ENCODE data around the gene CNTN5. TPM values are rescaled to one million over a fixed set of nuclear protein-coding genes. Genes with fewer than 3 reads are reported as not detected.

Gene CNTN5
- total RNA-seq, 1 experiment from 2014 or later: not detected

GRCh38 chr11:100404907-100405306 is 1384.2 kb downstream of the CNTN5 start:
- Histone ChIP-seq H3K27me3 (ENCODE audit: insufficient read depth, low read length) (no peaks in the 10 kb centered on the region), H3K27ac (ENCODE audit: insufficient read length, low read depth, low read length) (no peak overlapping the region), H3T11ph (ENCODE audit: low read length) (no peak overlapping the region), H2BK5ac (ENCODE audit: insufficient read length, low read length) (no peak overlapping the region), H3K23me2 (ENCODE audit: insufficient read length, low read depth, low read length, poor library complexity, severe bottlenecking) (no peaks in the 10 kb centered on the region), H3K79me2 (ENCODE audit: insufficient read depth, low read length) (no peaks in the 10 kb centered on the region), H3K4ac (ENCODE audit: low read depth, low read length) (no peak overlapping the region), H4K5ac (ENCODE audit: insufficient read length, low read depth, low read length) (no peak overlapping the region), H3K4me1 (ENCODE audit: insufficient read depth, low read length) (peaks cover 3% of the 10 kb centered on the region; the same call in 1 of the 2 replicates), H3K9ac (ENCODE audit: extremely low read depth, insufficient read length, low read length) (no peak overlapping the region), H2BK20ac (ENCODE audit: low read depth, low read length, poor library complexity, severe bottlenecking) (peak overlapping the region; percentile 99), H2AFZ (ENCODE audit: low read length) (peak overlapping the region; percentile 18), H3K56ac (ENCODE audit: insufficient read length, low read depth, low read length) (no peak overlapping the region), H2BK12ac (ENCODE audit: insufficient read length, low read depth, low read length) (peak overlapping the region; percentile 66), H3K18ac (ENCODE audit: insufficient read length, low read depth, low read length) (peak overlapping the region; percentile 49), H2BK15ac (ENCODE audit: low read depth, low read length) (no peak overlapping the region), H2BK120ac (ENCODE audit: low read depth, low read length, poor library complexity, severe bottlenecking) (no peak overlapping the region), H4K20me1 (ENCODE audit: control insufficient read depth, insufficient read depth, insufficient read length) (no peaks in the 10 kb centered on the region), H4K91ac (ENCODE audit: insufficient read length, low read depth, low read length) (no peak overlapping the region), H2AK5ac (ENCODE audit: insufficient read length, low read length) (no peak overlapping the region), H3K14ac (ENCODE audit: insufficient read depth, low read length) (peak overlapping the region; percentile 78), H4K8ac (replicated peaks; ENCODE audit: insufficient read length, low read depth, low read length) (no peak overlapping the region), H3K4me2 (ENCODE audit: insufficient read depth, insufficient read length, low read length) (no peak overlapping the region), H3K9me3 (ENCODE audit: control insufficient read depth, low read depth, low read length) (no peaks in the 10 kb centered on the region), H3K79me1 (ENCODE audit: insufficient read depth, low read depth, low read length, poor library complexity, severe bottlenecking) (no peaks in the 10 kb centered on the region), H3K23ac (ENCODE audit: insufficient read length, low read depth, low read length) (no peak overlapping the region)
- Mint-ChIP-seq H3K9me3 (peaks cover 7 to 16% of the 10 kb centered on the region in 2 experiments), H3K27me3 (ENCODE audit: low read depth) (peaks cover 4% of the 10 kb centered on the region), H3K4me1 (peaks cover 29 to 31% of the 10 kb centered on the region in 2 experiments), H3K4me3 (no peak overlapping the region), H3K27ac (peak overlapping the region in 1 of 3 experiments; percentile 78; a peak in 1 of 7 replicates), H3K36me3 (ENCODE audit: insufficient read depth in 1 of 3, low read depth in 3 of 3) (peaks cover 5 to 33% (median 6%) of the 10 kb centered on the region in 3 experiments; a peak in 6 of 7 replicates)
- WGBS (ENCODE audit: extremely low coverage, insufficient read length, low lambda C conversion rate): no CpG with 5 or more reads among the region's 10 CpGs
- DNase-seq: peak; percentile 45
- TF ChIP-seq CTCF (conservative IDR thresholded peaks at IDR 0.05): peak; percentile 20; the same call in 2 of the 3 replicates
